GM11168 (cell line): Measurements from ENCODE around the gene MEGF9.
"Not testable (repeated sequence)": the region's sequence is repeated elsewhere in the genome, so short reads cannot be mapped to it uniquely, and the experiment has no call there.

Experiments
- in situ Hi-C: fragments of 300-500 bp; cut with MboI; formaldehyde crosslinking; loops from one replicate; pipeline ENCODE4 v1.12.0; 2022; ENCODE audit warnings: low sequenced_read_pairs; ENCODE audit not compliant: unreplicated experiment

Gene MEGF9

GRCh38 chr9:120635011-120635410 is 79.3 kb downstream of the MEGF9 start:
- in situ Hi-C loops, result no loop called here

- in situ Hi-C loops, result no loop called here
Measured at GRCh38 chr9:120630333-120630732, 83.9 kb downstream of the MEGF9 start.

- in situ Hi-C loops, result not testable (repeated sequence)
Measured at GRCh38 chr9:120628925-120629497, 85.3 kb downstream of the MEGF9 start.

GRCh38 chr9:120628207-120628924 is 85.9 kb downstream of the MEGF9 start:
- in situ Hi-C loops, result no loop called here

- in situ Hi-C loops, result no loop called here
Measured at GRCh38 chr9:120627073-120627472, 87.2 kb downstream of the MEGF9 start.

GRCh38 chr9:120626512-120626911 is 87.8 kb downstream of the MEGF9 start:
- in situ Hi-C loops, result no loop called here

- in situ Hi-C loops, result no loop called here
Measured at GRCh38 chr9:120625222-120625621, 89.0 kb downstream of the MEGF9 start.

- in situ Hi-C loops, result no loop called here
Measured at GRCh38 chr9:120622790-120623189, 91.5 kb downstream of the MEGF9 start.

- in situ Hi-C loops, result no loop called here
Measured at GRCh38 chr9:120621941-120622340, 92.3 kb downstream of the MEGF9 start.

GRCh38 chr9:120619751-120620655 is 94.3 kb downstream of the MEGF9 start:
- in situ Hi-C loops, result no loop called here

GRCh38 chr9:120616966-120617935 is 97.0 kb downstream of the MEGF9 start:
- in situ Hi-C loops, result no loop called here

GRCh38 chr9:120612218-120612617 is 102.1 kb downstream of the MEGF9 start:
- in situ Hi-C loops, result no loop called here

GRCh38 chr9:120611690-120612068 is 102.6 kb downstream of the MEGF9 start:
- in situ Hi-C loops, result no loop called here

- in situ Hi-C loops, result no loop called here
Measured at GRCh38 chr9:120610975-120611689, 103.1 kb downstream of the MEGF9 start.

- in situ Hi-C loops, result no loop called here
Measured at GRCh38 chr9:120609636-120610035, 104.6 kb downstream of the MEGF9 start.

GRCh38 chr9:120608421-120608820 is 105.8 kb downstream of the MEGF9 start:
- in situ Hi-C loops, result no loop called here

GRCh38 chr9:120603591-120603990 is 110.7 kb downstream of the MEGF9 start:
- in situ Hi-C loops, result no loop called here

- in situ Hi-C loops, result no loop called here
Measured at GRCh38 chr9:120603010-120603409, 111.3 kb downstream of the MEGF9 start.

- in situ Hi-C loops, result no loop called here
Measured at GRCh38 chr9:120593955-120594277, 120.4 kb downstream of the MEGF9 start.
